GM12874 (cell line): ENCODE data around the gene LINS1.
A peak's percentile ranks its signal among the peaks of the same experiment; 100 is the strongest.

Source experiments
- CTCF ChIP-seq: IDR thresholded peaks from 2 replicates; pipeline ENCODE4 v1.5.1; 2011; ENCODE audit warnings: low read depth, mild to moderate bottlenecking, control low read depth, low read length, moderate library complexity; ENCODE audit not compliant: insufficient read depth

Gene LINS1

GRCh38 chr15:100642213-100642949, 40.4 kb upstream of the LINS1 start:
- TF ChIP-seq CTCF = no peak

- no peak for TF ChIP-seq CTCF
These were observed 36.3 kb upstream of the LINS1 start for GRCh38 chr15:100638177-100638730.

- no peak for TF ChIP-seq CTCF
These were observed 33.6 kb upstream of the LINS1 start for GRCh38 chr15:100635406-100636071.

GRCh38 chr15:100633763-100634075, 31.7 kb upstream of the LINS1 start:
- TF ChIP-seq CTCF = no peak

GRCh38 chr15:100631831-100632230, 29.8 kb upstream of the LINS1 start:
- TF ChIP-seq CTCF = no peak

- no peak for TF ChIP-seq CTCF
These were observed 26.8 kb upstream of the LINS1 start for GRCh38 chr15:100628746-100629145.

- TF ChIP-seq CTCF = peak; percentile 66
These were observed 25.9 kb upstream of the LINS1 start for GRCh38 chr15:100627789-100628395.
